ENCODE results near the gene SERPINH1.

SERPINH1 gene

DNA sequence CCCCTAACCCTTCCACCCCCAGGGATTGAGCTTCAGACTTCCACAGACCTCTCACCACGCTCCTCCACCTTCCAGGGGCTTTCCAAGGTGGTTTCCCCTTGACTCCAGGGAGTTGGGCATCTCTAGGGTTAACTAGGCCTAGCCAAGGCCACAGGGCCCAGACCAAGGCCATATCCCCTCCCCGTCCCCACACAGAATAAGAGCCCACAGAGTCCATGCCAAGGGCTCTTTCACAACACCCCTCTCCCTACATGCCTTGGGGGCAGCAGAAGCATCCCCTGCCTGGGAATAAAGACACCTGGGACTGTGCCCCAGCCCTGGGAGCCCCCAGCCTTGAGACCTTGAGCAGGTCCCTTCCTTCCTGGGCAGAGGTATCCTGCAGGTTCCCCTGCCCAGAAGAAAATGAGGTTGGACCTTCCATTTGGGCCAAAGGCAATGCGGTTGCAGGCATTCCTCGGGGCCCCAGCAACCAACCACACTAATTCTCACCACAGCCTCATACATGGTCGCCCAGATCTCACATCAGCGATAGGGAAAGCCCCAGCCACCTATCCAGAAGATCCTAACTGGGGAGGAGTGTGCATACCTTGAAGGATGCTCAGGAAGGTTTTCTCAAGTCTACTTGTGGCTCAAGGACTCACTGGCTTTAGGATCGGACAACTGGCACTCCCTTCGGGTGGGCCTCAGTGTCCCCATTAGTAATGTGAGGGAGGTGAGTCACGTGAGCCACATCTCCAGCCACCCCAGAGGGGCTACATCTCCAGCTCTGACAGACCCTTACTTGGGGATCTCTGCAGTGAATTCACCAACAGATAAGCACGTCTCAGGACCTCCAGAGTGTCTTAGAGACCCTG is 38.0 kb upstream of the SERPINH1 start:
- DNase-seq (ENCODE audit: insufficient read length) (no peak), FAIRE-seq (no peak)
- TF ChIP-seq TAF1 (IDR thresholded peaks at IDR 0.05; ENCODE audit: borderline replicate concordance, low read depth, low read length), result no peak
- TF ChIP-seq POLR2AphosphoS5 (IDR thresholded peaks at IDR 0.05; ENCODE audit: low read depth, low read length), result no peak
- TF ChIP-seq POLR2A (IDR thresholded peaks at IDR 0.05; ENCODE audit: low read depth, low read length), result no peak

DNA sequence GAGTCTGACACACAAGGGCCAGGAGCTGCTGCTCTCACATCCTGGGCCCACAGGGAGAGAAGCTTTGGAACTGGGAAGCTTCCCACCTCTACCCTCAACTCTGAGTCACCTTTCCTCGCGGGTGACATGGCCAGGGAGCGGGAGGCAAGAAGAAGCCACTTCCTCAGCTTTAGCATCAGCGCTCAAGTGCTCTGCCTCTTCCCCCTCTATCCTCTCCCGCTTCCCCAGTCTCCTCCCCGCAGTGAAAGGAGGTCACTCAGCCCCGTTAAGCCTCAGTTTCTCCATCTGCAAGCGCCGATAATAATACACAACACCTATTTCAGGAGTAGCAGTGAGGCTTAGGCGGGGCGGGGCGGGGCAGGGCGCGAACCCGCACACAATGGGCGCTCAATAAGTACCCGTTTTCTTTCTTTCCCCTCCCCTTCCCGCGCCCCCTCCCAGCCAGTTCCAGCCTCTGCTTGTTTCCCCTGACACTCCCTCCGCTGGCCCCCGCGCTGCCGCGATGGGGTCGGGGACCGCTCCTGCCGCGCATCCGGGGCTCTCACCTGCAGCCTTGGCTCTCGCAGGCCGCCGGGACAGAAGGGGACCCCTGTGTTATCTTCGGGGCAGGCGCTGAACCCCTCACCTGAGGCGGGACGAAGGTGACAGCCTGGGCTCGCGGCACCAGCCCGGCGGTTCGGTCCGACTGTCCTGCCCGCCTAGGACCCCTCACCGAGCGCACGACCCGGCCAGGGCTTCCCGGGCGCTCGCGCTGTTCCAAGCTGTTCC is 37.2 kb upstream of the SERPINH1 start:
- TF ChIP-seq POLR2A (IDR thresholded peaks at IDR 0.05; ENCODE audit: low read depth, low read length) (no peak), POLR2AphosphoS5 (IDR thresholded peaks at IDR 0.05; ENCODE audit: low read depth, low read length) (no peak), TAF1 (IDR thresholded peaks at IDR 0.05; ENCODE audit: borderline replicate concordance, low read depth, low read length) (no peak)
- peak; percentile 59 for DNase-seq (ENCODE audit: insufficient read length)

DNA sequence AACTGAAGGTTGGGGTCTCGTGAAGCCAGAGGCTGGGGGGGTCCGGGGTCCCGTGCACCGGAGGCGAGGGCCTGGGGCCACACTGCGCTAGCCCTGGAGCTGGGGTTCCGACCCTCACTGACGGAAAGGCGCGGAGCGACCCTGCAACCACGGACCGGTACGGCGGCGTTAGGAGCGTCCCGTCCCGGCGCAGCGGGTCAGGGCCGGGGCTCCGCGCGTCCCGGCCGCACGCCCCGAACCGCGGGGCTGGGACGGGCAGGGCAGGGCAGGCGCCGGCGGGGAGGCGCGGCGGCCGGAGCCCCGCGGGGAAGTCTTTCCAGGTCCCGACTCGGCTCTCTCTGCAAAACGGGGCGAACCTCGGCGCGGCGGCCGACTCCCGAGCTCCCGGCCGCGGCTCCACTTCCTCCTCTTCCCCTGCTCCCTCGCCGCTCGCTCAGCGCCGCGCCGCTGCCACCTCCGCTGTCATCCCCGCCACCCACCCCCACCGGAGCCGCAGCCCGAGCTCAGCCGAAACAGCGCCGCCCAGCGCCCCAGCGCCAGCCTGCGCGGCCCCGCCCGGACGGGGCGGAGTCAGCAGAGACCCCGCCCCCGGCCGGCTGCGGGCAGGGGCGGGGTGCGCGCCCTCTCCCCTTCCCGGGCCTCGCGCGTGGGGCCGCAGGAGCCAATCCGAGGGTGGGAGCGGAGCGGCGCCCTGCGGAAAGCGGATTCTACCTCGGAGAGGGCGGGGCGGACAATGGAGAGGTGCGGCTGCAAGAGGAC is 36.4 kb upstream of the SERPINH1 start, which contains the start of gene GDPD5:
Gene GDPD5, minus strand, starts transcription at position 509 of the 759 bp plus-strand sequence. CDS start 48,206 bp downstream, outside the sequence.
- DNase-seq (ENCODE audit: insufficient read length) (peak; percentile 96), FAIRE-seq (peak; percentile 99)
- TF ChIP-seq POLR2A (IDR thresholded peaks at IDR 0.05; ENCODE audit: low read depth, low read length) (peak; percentile 49; the same call in 1 of the 2 replicates), TAF1 (IDR thresholded peaks at IDR 0.05; ENCODE audit: borderline replicate concordance, low read depth, low read length) (no peak)

More for the DNA sequence above, 37.2 kb upstream of the SERPINH1 start:
- no peak for FAIRE-seq

DNA sequence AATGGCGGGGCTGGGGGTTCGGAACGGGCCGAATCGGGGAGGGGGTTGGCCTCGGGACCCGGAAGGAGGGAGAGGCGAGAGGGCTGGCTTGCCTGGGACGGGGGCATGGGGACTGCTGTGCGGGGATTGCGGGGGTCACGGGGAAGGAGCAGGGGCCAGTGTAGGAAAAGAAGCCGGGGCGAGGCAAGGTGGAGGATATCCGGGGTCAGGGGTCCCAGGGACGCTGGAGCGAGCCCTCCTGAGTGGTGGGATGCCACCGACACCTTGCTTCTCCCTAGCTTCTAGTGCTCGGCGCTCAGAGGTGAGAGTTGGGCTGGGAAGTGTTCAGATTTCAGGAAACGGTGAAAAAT is 35.9 kb upstream of the SERPINH1 start:
- TF ChIP-seq POLR2A (IDR thresholded peaks at IDR 0.05; ENCODE audit: low read depth, low read length) (no peak), POLR2AphosphoS5 (IDR thresholded peaks at IDR 0.05; ENCODE audit: low read depth, low read length) (no peak), TAF1 (IDR thresholded peaks at IDR 0.05; ENCODE audit: borderline replicate concordance, low read depth, low read length) (no peak)
- FAIRE-seq, result no peak
- no peak for DNase-seq (ENCODE audit: insufficient read length)

DNA sequence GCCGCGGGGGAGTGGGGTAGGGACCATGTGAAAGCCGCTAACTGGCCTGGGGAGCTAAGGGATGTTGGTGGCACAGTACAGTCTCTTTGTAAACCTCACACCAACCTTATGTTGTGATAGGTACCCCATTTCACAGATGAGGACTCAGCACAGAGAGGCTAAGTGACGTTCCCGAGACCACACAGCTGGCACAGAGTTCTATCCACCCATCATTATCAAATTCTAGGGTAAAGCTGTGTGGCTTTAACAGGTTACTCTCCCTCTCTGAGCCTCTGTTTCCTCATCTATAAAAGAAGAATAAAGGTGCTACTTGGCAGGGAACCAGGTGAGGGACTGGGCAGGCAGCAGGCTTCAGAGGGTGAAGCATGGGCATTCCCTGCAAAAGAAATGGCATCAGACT is 34.9 kb upstream of the SERPINH1 start:
- TF ChIP-seq POLR2A (IDR thresholded peaks at IDR 0.05; ENCODE audit: low read depth, low read length), result no peak
- FAIRE-seq (no peak), DNase-seq (ENCODE audit: insufficient read length) (no peak)

DNA sequence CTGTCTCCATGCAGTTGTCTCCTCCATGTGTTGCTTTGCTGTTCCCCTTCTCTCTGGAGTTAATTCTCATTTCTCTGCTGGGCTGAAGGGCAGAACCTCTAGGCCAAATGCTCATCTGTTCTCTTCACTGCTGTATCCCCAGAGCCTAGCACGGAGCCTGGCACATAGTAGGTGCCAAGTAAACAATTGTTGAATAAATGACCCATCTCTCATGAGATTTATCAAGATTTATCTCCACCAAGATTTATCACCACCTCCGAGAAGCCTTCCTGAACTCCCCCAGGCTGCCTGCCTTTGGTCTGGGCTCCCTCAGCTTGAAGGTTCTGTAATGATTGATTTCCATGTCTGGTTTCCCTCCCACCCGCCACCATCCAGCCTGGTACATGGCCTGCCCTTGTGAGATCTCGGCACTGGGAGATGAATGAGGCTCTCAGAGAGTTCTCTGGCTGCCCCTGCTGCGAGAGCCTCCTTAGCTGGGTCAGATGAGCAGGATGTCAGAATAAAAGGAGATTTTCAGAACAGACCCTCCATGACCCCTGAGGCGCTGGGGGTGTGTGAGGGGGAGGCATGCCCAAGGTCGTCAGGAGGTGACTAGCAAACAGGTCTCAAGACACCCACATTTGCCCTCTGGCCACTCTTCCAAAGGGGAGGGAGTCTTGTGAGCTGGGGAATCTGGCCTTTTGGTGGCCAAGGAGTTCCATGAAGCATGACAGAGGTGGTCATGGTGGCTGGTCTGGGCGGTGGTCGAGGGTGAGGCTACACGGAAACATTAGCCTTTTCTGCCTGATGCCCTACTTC is 33.9 kb upstream of the SERPINH1 start:
- no peak for DNase-seq (ENCODE audit: insufficient read length)
- TF ChIP-seq POLR2A (IDR thresholded peaks at IDR 0.05; ENCODE audit: low read depth, low read length) (no peak), TAF1 (IDR thresholded peaks at IDR 0.05; ENCODE audit: borderline replicate concordance, low read depth, low read length) (no peak), POLR2AphosphoS5 (IDR thresholded peaks at IDR 0.05; ENCODE audit: low read depth, low read length) (no peak)
- FAIRE-seq, result no peak

DNA sequence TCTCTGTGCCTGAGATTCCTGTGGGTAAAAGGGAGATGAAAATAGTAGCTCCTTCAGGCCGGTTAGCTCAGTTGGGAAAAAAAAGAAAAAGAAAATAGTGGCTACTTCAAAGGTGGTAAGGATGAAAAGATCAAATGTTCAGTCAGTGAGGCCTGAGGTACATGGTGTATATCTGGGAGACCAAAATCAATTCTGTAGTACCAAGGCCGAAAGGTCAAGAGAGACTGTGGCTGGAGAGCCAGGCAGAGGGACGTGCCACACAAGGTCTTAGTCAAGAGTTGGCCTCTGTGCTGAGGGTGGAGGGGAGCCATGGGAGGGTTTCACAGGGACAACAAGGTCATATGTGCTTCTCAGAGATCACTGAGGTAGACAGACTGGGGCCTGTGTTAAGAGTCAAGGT is 31.5 kb upstream of the SERPINH1 start:
- TF ChIP-seq TAF1 (IDR thresholded peaks at IDR 0.05; ENCODE audit: borderline replicate concordance, low read depth, low read length), result no peak
- FAIRE-seq, result no peak
- no peak for DNase-seq (ENCODE audit: insufficient read length)

DNA sequence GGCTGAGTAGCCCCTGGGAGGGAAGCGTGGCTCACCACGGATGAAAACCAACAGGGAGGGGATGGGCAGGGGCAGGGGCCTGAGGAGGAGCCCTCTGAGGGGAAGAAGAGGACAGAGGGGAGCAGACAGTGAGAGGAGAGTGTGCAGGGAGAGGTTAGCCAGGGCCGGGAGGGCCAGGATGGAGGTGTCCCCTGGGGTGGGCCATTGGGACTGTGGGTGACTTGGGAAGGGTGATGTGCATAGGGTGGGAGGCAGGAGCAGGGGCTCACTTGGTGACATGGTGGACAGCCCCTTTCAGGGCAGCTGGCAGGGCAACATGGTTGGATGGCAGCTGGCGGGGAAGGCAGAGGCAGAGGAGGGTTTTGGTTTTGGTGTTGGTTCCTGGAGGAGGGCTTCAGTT is 30.7 kb upstream of the SERPINH1 start:
- DNase-seq (ENCODE audit: insufficient read length), result no peak
- TF ChIP-seq POLR2A (IDR thresholded peaks at IDR 0.05; ENCODE audit: low read depth, low read length) (no peak), TAF1 (IDR thresholded peaks at IDR 0.05; ENCODE audit: borderline replicate concordance, low read depth, low read length) (no peak), POLR2AphosphoS5 (IDR thresholded peaks at IDR 0.05; ENCODE audit: low read depth, low read length) (no peak)
- FAIRE-seq, result no peak

DNA sequence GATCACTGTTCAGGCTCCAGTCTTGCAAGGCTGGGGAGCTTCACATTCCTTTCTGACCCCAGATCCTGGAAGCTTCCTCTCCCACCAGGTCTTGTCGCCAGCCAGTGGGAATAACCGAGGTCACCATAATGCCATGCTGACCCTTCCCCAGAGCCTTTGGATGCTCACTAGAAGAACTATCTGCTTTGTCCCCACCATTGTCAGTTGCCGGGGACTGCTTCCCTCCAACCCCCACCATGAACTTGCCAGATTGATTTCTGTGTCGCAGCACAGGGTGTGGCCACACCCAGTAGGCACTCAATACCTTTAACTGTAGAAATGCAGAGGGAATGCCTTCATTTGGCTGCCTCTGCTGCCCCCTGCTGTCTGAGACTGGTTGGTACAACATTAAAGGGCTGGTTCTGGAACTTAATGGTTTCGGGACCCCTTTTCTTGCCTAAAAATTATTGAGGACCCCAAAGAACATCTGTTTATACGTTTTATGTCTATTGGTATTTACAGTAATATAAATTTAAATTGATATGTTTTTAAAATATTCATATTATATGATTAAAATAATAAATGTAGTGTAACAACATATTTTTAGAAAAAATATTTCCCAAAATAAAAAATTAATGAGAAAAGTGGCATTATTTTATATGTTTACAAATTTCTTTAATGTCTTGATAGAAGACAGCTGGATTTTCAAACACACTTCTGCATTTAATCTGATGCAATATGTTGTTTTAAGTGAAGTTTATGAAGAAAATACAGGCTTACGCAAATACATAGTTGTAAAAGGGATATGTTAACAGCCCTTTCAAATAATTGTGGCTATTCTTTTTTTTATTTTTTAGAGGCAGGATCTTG is 29.6 kb upstream of the SERPINH1 start:
- TF ChIP-seq TAF1 (IDR thresholded peaks at IDR 0.05; ENCODE audit: borderline replicate concordance, low read depth, low read length) (no peak), POLR2AphosphoS5 (IDR thresholded peaks at IDR 0.05; ENCODE audit: low read depth, low read length) (no peak), POLR2A (IDR thresholded peaks at IDR 0.05; ENCODE audit: low read depth, low read length) (no peak)
- peak; percentile 91 for FAIRE-seq
- DNase-seq (ENCODE audit: insufficient read length), result peak; percentile 62

DNA sequence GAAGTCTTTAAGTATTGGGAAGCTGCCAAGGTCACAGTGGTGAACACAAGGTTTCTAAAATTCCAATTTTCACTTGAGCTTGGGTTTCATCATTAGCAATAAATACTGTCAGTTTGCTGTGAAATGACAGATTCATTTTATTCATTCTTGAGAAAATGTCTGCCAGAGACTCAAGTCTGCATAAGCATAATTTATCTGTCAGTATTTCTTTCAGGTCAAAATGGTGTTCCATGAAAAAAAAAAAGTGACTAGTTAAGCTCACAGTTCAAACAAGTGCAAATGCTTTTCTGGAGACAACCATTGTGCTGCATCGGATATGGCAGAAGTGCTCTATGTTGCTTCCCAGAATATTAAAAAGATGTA is 28.2 kb upstream of the SERPINH1 start:
- FAIRE-seq (no peak), DNase-seq (ENCODE audit: insufficient read length) (no peak)
- TF ChIP-seq TAF1 (IDR thresholded peaks at IDR 0.05; ENCODE audit: borderline replicate concordance, low read depth, low read length) (no peak), POLR2A (IDR thresholded peaks at IDR 0.05; ENCODE audit: low read depth, low read length) (no peak), POLR2AphosphoS5 (IDR thresholded peaks at IDR 0.05; ENCODE audit: low read depth, low read length) (no peak)
